GM12878 (cell line): ENCODE measurements around the gene RPS26.

ENCODE experiments used
- ATF2 ChIP-seq: IDR thresholded peaks from 2 replicates; pipeline ENCODE4 v1.6.1; 2012; ENCODE audit warnings: low read length, inconsistent platforms
- CTCF ChIP-seq, 3 experiments: IDR thresholded peaks in 2 of 3; conservative IDR thresholded peaks in 1 of 3; 2 replicates each; pipeline ENCODE4 v1.5.1; 2011; ENCODE audit warnings: low read depth in 3 of 3, low read length in 3 of 3, mild to moderate bottlenecking in 3 of 3, control low read depth in 2 of 3, moderate library complexity in 2 of 3, inconsistent platforms in 1 of 3, mixed read lengths in 1 of 3; ENCODE audit not compliant: control insufficient read depth in 2 of 3, insufficient read depth in 1 of 3; ENCODE audit errors: extremely low read depth in 1 of 3
- JUND ChIP-seq: IDR thresholded peaks from 2 replicates; pipeline ENCODE4 v1.6.1; 2012; ENCODE audit warnings: low read depth, mild to moderate bottlenecking, low read length, improper control_type of control experiment, moderate library complexity
- POLR2A ChIP-seq: IDR thresholded peaks from 2 replicates; pipeline ENCODE4 v1.6.1; 2011; ENCODE audit warnings: low read depth, mild to moderate bottlenecking, low read length
- POLR2AphosphoS2 ChIP-seq: IDR thresholded peaks from 2 replicates; pipeline ENCODE4 v1.6.1; 2011; ENCODE audit warnings: low read depth, mild to moderate bottlenecking, low read length, improper control_type of control experiment, moderate library complexity
- POLR2AphosphoS5 ChIP-seq: IDR thresholded peaks from 2 replicates; pipeline ENCODE4 v1.6.1; 2011; ENCODE audit warnings: mild to moderate bottlenecking, low read length, inconsistent platforms
- PRDM15 ChIP-seq: fragments of 450-650 bp; formaldehyde crosslinking; IDR thresholded peaks from 2 replicates; pipeline ENCODE4 v1.4.0; 2020; ENCODE audit warnings: mild to moderate bottlenecking, moderate library complexity
- RAD21 ChIP-seq: IDR thresholded peaks from 2 replicates; pipeline ENCODE4 v1.6.1; 2011; ENCODE audit warnings: mild to moderate bottlenecking, low read depth, low read length, moderate library complexity; ENCODE audit not compliant: insufficient read depth
- RCOR1 ChIP-seq: conservative IDR thresholded peaks from 2 replicates; pipeline ENCODE4 v1.6.1; 2012; ENCODE audit warnings: low read depth, low read length, improper control_type of control experiment
- YY1 ChIP-seq: IDR thresholded peaks from 2 replicates; pipeline ENCODE4 v1.6.1; 2011; ENCODE audit warnings: low read depth, mild to moderate bottlenecking, low read length
- ZBED1 ChIP-seq: IDR thresholded peaks from 2 replicates; pipeline ENCODE4 v1.6.1; 2016; ENCODE audit warnings: borderline replicate concordance
- TF ChIP-seq, protein P1 (sequence below): IDR thresholded peaks from 2 replicates; pipeline ENCODE4 v1.6.1; 2012; ENCODE audit warnings: low read depth, low read length, improper control_type of control experiment

- TF ChIP-seq PRDM15 (CRISPR knock-in tag) (no peak), POLR2A (no peak), YY1 (no peak), CTCF (IDR thresholded peaks at IDR 0.05 in 2 of 3, conservative IDR thresholded peaks at IDR 0.05 in 1 of 3; ENCODE audit: control insufficient read depth in 2 of 3, extremely low read depth in 1 of 3, insufficient read depth in 1 of 3, low read depth in 3 of 3, low read length in 3 of 3) (no peak), RCOR1 (no peak), RAD21 (no peak), ATF2 (no peak), JUND (no peak), ZBED1 (no peak), POLR2AphosphoS2 (no peak), POLR2AphosphoS5 (no peak)
- TF ChIP-seq, protein P1, sequence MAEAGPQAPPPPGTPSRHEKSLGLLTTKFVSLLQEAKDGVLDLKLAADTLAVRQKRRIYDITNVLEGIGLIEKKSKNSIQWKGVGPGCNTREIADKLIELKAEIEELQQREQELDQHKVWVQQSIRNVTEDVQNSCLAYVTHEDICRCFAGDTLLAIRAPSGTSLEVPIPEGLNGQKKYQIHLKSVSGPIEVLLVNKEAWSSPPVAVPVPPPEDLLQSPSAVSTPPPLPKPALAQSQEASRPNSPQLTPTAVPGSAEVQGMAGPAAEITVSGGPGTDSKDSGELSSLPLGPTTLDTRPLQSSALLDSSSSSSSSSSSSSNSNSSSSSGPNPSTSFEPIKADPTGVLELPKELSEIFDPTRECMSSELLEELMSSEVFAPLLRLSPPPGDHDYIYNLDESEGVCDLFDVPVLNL = no peak
Observed at GRCh38 chr12:56061982-56062381, 20.3 kb downstream of the RPS26 start.
